Measurements from ENCODE around the gene LCOR.
A peak's percentile ranks its signal among the peaks of the same experiment; 100 is the strongest.

The LCOR gene

GRCh38 chr10:97022616-97023015, 190.5 kb downstream of the LCOR start:
- TF ChIP-seq, protein P1, sequence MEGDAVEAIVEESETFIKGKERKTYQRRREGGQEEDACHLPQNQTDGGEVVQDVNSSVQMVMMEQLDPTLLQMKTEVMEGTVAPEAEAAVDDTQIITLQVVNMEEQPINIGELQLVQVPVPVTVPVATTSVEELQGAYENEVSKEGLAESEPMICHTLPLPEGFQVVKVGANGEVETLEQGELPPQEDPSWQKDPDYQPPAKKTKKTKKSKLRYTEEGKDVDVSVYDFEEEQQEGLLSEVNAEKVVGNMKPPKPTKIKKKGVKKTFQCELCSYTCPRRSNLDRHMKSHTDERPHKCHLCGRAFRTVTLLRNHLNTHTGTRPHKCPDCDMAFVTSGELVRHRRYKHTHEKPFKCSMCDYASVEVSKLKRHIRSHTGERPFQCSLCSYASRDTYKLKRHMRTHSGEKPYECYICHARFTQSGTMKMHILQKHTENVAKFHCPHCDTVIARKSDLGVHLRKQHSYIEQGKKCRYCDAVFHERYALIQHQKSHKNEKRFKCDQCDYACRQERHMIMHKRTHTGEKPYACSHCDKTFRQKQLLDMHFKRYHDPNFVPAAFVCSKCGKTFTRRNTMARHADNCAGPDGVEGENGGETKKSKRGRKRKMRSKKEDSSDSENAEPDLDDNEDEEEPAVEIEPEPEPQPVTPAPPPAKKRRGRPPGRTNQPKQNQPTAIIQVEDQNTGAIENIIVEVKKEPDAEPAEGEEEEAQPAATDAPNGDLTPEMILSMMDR (IDR thresholded peaks at IDR 0.05; ENCODE audit: low read depth, low read length, missing control alignments): no peak
- in situ Hi-C loops (cut with HindIII; ENCODE audit: low sequenced_read_pairs): no loop called here
- no peak for DNase-seq (ENCODE audit: low read depth)
- H3K4me3 ChIP-seq (ENCODE audit: low read depth, low read length): no peak overlapping the region

GRCh38 chr10:97023401-97024167, 191.5 kb downstream of the LCOR start:
- DNase-seq (ENCODE audit: low read depth): no peak
- in situ Hi-C loops (cut with HindIII; ENCODE audit: low sequenced_read_pairs): no loop called here
- H3K4me3 ChIP-seq (ENCODE audit: low read depth, low read length): no peak overlapping the region
- TF ChIP-seq, protein P1 (IDR thresholded peaks at IDR 0.05; ENCODE audit: low read depth, low read length, missing control alignments): no peak

DNA sequence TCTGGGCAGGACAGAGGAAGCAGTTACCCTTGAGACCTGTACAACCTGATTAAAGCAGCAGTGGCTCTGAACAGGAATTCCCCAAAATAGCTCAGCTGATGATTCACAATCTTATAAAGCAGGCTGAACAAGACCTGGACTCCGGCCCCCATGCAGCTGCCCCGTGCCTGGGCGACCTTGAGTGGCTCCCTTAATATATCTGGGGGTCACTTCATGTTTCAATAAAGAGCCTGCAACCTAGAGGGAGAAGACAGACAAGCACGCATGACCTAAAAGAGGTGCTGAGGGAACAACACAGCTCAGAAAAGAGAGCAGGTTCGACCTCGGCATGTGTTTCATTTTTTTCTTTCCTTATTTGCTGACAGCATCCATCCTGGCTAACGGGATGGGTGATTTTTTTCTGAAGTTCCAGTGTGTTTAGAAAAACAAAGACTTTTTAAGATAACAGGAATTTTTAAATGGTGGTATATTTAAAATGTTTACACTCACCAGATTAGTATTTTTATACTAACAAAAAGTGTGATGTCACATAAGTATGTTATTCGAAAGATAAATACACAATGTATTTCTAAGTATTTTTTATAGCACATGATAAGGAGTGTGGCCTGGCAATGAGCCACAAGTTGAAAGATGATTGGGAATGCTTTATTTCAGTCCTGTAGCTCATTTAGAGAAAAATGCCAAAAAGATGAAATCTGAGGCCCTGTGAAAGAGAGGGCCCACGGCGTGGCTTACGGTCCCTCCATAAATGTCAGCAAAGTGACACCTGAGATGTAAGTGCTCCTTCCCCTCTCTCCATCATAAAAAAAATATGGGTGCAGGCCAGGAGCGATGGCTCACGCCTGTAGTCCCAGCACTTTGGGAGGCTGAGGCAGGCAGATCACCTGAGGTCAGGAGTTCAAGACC, 192.3 kb downstream of the LCOR start:
- no peak overlapping the region for H3K4me3 ChIP-seq (ENCODE audit: low read depth, low read length)
- TF ChIP-seq, protein P1 (IDR thresholded peaks at IDR 0.05; ENCODE audit: low read depth, low read length, missing control alignments): no peak
- in situ Hi-C loops (cut with HindIII; ENCODE audit: low sequenced_read_pairs): no loop called here
- peak; percentile 34 for DNase-seq (ENCODE audit: low read depth)

DNA sequence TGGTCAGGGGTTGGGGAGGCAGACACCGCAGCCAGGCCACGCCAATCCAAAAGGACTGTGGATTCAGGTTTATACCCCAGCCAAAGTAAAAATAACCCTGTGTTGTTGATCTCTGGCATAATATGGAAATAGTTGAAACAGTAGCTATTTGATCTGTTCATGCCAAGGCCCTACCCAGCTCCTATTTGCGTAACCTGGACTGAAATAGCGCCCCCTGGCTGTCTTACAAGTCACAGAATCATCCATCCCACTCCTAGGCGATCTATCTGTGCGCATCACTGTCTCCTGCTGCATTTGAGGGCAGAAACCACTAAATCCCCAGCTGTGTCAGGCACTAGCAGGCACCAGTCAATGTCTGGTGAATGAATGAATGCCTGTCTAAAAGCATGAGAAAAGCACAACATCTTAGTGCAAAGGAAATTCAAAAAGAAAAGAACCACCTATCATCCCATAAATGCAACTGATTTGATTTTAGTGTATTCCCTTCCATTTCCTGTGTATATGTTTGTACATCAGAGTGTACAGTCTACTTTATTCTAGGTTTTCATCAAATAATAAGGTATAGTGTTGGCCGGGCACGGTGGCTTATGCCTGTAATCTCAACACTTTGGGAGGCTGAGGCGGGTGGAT, 193.6 kb downstream of the LCOR start:
- in situ Hi-C loops (cut with HindIII; ENCODE audit: low sequenced_read_pairs): no loop called here
- H3K4me3 ChIP-seq (ENCODE audit: low read depth, low read length): no peak overlapping the region
- TF ChIP-seq, protein P1 (IDR thresholded peaks at IDR 0.05; ENCODE audit: low read depth, low read length, missing control alignments): peak; percentile 41
- no peak for DNase-seq (ENCODE audit: low read depth)

DNA sequence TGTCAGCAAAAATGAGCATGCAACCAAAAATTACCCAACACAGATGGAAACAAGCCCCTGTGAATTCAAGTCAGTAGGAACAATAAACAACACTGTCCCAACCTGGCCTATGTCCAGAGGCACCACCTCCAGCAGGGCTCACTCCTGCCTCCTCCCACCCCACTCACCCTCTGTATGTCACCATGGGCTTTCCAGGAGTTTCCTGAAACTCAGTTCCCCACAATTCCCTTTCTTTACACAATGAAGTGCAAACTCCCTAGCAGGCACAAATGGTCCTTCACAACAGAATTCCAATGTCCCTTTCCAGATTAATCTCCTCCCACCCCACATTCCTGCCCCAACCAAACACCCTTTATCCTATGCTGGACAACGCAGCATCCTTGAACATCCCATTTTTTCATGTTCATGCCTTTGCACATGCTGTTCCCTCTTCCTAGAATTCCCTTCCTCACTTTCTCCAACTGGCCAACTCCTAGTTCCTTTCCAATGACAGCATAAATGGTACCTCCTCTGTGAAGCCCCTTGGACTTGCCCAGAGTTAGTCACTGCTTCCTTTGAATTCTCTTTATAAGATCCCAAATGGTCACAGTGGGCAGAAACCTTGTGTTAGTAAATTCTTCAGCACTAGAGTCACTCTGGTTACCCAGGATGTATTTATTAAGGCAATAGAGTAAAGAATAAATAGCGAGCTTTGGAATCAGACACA, 196.2 kb downstream of the LCOR start:
- no peak for DNase-seq (ENCODE audit: low read depth)
- no peak overlapping the region for H3K4me3 ChIP-seq (ENCODE audit: low read depth, low read length)
- TF ChIP-seq, protein P1 (IDR thresholded peaks at IDR 0.05; ENCODE audit: low read depth, low read length, missing control alignments): no peak
- in situ Hi-C loops (cut with HindIII; ENCODE audit: low sequenced_read_pairs): no loop called here

DNA sequence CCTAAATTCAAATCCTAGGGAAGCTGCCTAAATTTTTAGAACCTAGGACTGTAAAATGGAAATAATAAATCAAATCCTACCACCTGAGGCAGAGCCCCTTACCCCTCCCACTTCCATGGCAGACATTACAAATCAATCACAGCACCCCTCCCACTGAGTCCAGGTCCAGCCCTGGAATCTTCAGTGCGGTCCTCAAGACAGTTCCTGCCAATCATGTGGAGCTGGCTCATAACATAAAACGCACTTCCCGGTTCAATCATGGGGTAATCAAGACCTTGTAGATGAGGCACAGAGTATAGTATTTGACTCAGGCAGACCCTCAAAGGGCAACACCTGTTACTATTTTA, 196.7 kb downstream of the LCOR start:
- no peak overlapping the region for H3K4me3 ChIP-seq (ENCODE audit: low read depth, low read length)
- in situ Hi-C loops (cut with HindIII; ENCODE audit: low sequenced_read_pairs): no loop called here
- DNase-seq (ENCODE audit: low read depth): no peak
- TF ChIP-seq, protein P1 (IDR thresholded peaks at IDR 0.05; ENCODE audit: low read depth, low read length, missing control alignments): no peak

Measured in astrocyte of the cerebellum (primary cell).